ENCODE results near the gene ADAMTS9.

The ADAMTS9 gene

DNA sequence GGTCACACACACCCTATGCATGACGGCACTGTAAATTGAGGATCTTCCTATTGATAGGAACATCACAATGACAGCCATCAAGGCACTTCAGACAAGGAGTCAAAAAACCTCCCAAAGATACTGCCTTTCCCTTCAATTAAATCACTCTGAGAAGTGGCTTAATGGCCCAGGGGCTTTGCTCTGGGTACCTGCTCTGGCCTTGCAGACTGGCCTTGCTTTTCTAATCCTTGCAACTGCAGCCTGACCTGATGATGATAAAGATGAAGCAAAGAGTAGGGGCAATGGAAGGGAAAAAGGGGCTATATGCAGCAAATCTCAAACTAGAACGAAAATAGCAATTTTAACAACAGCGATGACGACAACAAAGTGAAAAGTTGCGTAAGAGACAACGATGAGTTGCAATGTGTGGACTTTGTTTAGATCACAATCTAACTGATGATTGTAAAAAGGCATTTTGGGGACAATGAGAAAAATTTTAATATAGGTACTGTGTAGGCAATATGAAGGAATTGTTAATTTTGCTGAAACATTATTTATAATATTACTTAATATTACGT lies 14.6 kb downstream of the ADAMTS9 start:
- DNase-seq (ENCODE audit: extremely low spot score), result no peak
- TF ChIP-seq, protein P1, sequence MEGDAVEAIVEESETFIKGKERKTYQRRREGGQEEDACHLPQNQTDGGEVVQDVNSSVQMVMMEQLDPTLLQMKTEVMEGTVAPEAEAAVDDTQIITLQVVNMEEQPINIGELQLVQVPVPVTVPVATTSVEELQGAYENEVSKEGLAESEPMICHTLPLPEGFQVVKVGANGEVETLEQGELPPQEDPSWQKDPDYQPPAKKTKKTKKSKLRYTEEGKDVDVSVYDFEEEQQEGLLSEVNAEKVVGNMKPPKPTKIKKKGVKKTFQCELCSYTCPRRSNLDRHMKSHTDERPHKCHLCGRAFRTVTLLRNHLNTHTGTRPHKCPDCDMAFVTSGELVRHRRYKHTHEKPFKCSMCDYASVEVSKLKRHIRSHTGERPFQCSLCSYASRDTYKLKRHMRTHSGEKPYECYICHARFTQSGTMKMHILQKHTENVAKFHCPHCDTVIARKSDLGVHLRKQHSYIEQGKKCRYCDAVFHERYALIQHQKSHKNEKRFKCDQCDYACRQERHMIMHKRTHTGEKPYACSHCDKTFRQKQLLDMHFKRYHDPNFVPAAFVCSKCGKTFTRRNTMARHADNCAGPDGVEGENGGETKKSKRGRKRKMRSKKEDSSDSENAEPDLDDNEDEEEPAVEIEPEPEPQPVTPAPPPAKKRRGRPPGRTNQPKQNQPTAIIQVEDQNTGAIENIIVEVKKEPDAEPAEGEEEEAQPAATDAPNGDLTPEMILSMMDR (IDR thresholded peaks at IDR 0.05; ENCODE audit: control extremely low read depth, extremely low read depth, low read depth, missing control alignments), result no peak
- ChIA-PET CTCF (no interaction called here), POLR2A (no interaction called here)

DNA sequence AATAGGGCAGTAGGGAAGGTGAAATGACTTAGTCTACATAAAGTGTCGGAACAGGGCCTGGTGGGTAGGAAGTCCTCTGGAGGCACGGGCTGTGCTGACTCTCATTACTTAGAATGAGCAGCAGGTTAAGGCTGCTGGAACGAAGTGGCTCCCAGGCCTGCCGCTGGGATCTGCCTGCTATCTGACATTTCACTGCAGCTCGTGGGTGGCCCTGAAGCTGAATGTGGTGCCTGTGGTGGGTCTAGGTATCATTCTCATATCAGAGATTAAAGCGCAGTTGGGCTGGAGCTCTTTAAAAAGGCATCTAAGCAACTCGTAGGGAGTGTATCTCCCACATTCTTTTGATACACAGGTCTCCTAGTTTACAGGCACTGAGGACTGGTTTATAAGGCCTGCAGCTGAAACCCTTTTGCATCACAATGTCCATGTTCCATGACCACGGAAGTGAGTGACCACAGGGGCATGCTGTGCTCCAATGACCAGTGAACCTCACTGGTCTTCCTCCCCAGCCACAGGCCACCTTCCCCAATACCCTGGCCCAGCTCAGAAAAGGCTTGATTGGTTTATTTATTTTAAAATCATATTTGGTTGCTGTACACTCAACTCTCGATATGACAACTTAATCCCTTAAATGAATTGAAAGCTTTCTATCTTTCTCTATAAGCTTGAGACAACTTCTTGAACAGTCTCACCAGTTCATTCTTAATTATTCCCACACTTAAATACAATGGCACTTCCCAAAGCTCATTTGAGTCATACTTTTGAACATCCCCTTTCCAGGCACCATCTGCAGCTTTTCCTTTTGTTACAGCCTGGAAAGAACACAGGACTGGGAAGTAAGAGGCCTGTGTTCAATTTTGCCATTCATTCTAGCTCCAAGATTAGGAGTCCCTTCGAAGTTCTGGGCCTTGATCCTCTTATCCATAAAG lies 19.0 kb downstream of the ADAMTS9 start:
- no peak for DNase-seq (ENCODE audit: extremely low spot score)
- ChIA-PET CTCF (interaction anchor here (1.2 to 1.3 kb wide), 2 partner anchors 10 to 32 kb away, joined by 3 to 5 read pairs; no protein-coding TSS in a partner anchor), POLR2A (no interaction called here)
- TF ChIP-seq, protein P1 (IDR thresholded peaks at IDR 0.05; ENCODE audit: control extremely low read depth, extremely low read depth, low read depth, missing control alignments), result no peak

DNA sequence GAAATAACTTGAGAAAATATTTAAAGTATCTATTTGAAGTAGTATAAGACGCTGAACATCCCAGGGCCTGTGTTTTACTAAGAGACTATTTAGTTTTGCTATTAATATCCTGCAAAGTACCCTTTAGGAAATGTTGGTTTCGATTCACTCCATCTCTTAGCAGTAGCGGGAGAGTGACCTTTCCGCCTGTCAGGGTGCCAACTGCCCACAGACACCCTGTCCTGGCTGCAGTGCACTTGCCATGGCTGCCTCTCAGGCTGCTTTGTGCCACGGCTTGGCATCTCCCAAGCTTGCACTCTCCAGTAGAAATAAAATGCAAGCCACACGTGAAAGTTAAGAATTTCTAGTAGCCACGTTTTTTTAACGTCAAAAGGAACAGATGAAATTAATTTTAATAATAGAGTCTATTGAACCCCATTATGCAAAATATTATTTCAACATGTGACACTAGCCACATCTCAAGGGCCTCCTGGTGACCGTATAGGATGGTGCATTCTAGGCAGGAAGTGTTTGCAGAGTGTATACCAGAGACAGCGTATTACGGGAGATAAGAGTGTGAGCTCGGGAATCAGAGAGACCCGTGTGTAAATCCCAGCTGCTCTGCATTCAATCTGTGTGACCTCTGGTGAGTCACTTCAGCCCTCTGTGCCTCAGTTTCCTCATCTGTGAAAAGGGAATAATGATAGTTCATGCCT lies 19.8 kb downstream of the ADAMTS9 start:
- TF ChIP-seq, protein P1 (IDR thresholded peaks at IDR 0.05; ENCODE audit: control extremely low read depth, extremely low read depth, low read depth, missing control alignments), result no peak
- no peak for DNase-seq (ENCODE audit: extremely low spot score)
- POLR2A ChIA-PET, result no interaction called here
- CTCF ChIA-PET, result interaction anchor here (1.2 to 1.3 kb wide), 2 partner anchors 10 to 31 kb away, joined by 3 to 5 read pairs; no protein-coding TSS in a partner anchor

DNA sequence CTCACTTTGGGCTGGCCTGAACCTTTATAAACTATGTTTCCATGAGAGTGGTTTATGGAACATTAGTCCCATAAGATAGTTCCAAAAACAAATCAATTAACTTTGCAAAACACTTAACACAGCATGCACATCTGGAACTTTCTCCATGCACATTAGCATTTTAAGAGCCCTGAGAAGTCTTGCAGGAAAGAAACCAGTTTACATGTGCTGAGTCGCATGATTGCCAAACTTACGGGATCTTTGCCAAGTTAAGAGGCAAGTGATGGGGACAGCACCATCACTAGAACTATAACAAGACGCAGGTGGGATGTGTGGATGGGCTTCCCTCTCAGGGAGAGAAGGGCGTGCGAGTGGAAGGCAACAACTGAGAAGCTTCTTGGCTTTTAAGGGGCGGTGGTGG lies 20.7 kb downstream of the ADAMTS9 start:
- TF ChIP-seq, protein P1 (IDR thresholded peaks at IDR 0.05; ENCODE audit: control extremely low read depth, extremely low read depth, low read depth, missing control alignments), result no peak
- ChIA-PET POLR2A (no interaction called here), CTCF (no interaction called here)
- no peak for DNase-seq (ENCODE audit: extremely low spot score)

DNA sequence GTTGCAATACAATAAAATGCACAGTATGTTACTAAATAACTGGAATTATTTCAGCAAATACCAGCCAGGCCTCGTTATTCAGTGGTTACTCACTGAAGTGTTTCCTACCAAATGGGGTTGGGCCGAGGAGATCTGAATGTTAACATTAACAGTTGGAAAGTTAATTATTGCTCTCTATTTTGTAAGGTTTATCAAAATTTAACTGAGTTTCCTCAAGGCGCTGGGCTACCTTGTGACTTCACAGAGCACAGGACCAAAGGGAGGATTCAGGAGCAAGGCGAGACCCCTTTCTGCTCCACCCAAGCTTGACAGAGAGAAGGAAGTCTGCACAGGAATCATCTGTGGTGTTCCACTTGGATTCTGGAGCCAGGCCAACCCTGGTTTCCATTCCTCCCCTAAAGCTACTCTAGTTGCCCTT lies 21.6 kb downstream of the ADAMTS9 start:
- no peak for DNase-seq (ENCODE audit: extremely low spot score)
- TF ChIP-seq, protein P1 (IDR thresholded peaks at IDR 0.05; ENCODE audit: control extremely low read depth, extremely low read depth, low read depth, missing control alignments), result no peak
- CTCF ChIA-PET, result no interaction called here

DNA sequence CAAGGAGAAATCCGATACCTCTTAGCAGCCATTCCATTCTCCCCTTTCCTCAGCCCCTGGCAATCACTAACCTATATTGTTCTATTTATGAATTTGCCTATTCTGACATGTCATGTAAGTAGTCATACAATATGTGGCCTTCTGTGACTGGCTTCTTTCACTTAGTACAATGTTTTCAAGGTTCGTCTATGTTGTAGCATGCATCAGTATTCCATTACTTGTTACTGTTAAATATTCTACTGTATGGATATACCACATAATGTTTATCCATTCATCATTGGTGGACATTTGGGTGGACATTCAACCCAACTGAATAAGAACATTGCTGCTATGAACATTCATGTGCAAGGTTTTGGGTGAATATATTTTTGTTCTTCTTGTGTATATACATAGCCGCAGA lies 23.4 kb downstream of the ADAMTS9 start:
- TF ChIP-seq, protein P1 (IDR thresholded peaks at IDR 0.05; ENCODE audit: control extremely low read depth, extremely low read depth, low read depth, missing control alignments), result no peak
- no peak for DNase-seq (ENCODE audit: extremely low spot score)
- ChIA-PET POLR2A (no interaction called here), CTCF (no interaction called here)

More for the DNA sequence above, 21.6 kb downstream of the ADAMTS9 start:
- POLR2A ChIA-PET, result no interaction called here

Measured in GM10248 (cell line).